HFF-Myc (cell line): ENCODE measurements around the gene ARPC1B.
A peak's percentile ranks its signal among the peaks of the same experiment; 100 is the strongest.
"Not testable (repeated sequence)": the region's sequence is repeated elsewhere in the genome, so short reads cannot be mapped to it uniquely, and the experiment has no call there.

ENCODE experiments used
- DNase-seq: peaks from one replicate; pipeline ENCODE4 v3.0.0-alpha.2; 2011; ENCODE audit warnings: low read depth; ENCODE audit errors: extremely low read depth
- H3K4me3 ChIP-seq: replicated peaks from 2 replicates; pipeline ENCODE4 v1.5.1; 2011; ENCODE audit warnings: low read depth, mild to moderate bottlenecking, control low read depth, low read length
- CTCF ChIP-seq: IDR thresholded peaks from 2 replicates; pipeline ENCODE4 v1.5.1; 2012; ENCODE audit warnings: mild to moderate bottlenecking, low read depth, low read length, control low read depth; ENCODE audit errors: missing control alignments

The ARPC1B gene

GRCh38 chr7:99415513-99416127 is 41.1 kb downstream of the ARPC1B start:
- peak; percentile 68 for TF ChIP-seq CTCF
- not testable (repeated sequence) for H3K4me3 ChIP-seq, DNase-seq

GRCh38 chr7:99418260-99418659 is 43.7 kb downstream of the ARPC1B start:
- no peak for TF ChIP-seq CTCF
- no peak for DNase-seq
- no peak overlapping the region for H3K4me3 ChIP-seq

- DNase-seq: no peak
- H3K4me3 ChIP-seq: no peak overlapping the region
- no peak for TF ChIP-seq CTCF
Measured at GRCh38 chr7:99419323-99420021, 44.9 kb downstream of the ARPC1B start.

- TF ChIP-seq CTCF: no peak
- H3K4me3 ChIP-seq: no peak overlapping the region
- no peak for DNase-seq
Measured at GRCh38 chr7:99420213-99420612, 45.7 kb downstream of the ARPC1B start.

GRCh38 chr7:99420986-99421385 is 46.5 kb downstream of the ARPC1B start:
- no peak for TF ChIP-seq CTCF
- no peak overlapping the region for H3K4me3 ChIP-seq
- no peak for DNase-seq

- no peak for DNase-seq
- no peak for TF ChIP-seq CTCF
- H3K4me3 ChIP-seq: no peak overlapping the region
Measured at GRCh38 chr7:99422186-99422585, 47.7 kb downstream of the ARPC1B start.
